GM21528 (cell line): ENCODE data around the gene CATSPER3.
"Not testable (repeated sequence)": the region's sequence is repeated elsewhere in the genome, so short reads cannot be mapped to it uniquely, and the experiment has no call there.

Source experiments
- ATAC-seq: cut with Tn5 transposase; IDR thresholded peaks from one replicate; pipeline ENCODE4 v1.9.1; 2021; ENCODE audit warnings: mild to moderate bottlenecking, moderate library complexity; ENCODE audit not compliant: unreplicated experiment, low FRiP score

CATSPER3 gene

GRCh38 chr5:134969166-134969565, 1.5 kb downstream of the CATSPER3 start:
- ATAC-seq, result no peak

DNA sequence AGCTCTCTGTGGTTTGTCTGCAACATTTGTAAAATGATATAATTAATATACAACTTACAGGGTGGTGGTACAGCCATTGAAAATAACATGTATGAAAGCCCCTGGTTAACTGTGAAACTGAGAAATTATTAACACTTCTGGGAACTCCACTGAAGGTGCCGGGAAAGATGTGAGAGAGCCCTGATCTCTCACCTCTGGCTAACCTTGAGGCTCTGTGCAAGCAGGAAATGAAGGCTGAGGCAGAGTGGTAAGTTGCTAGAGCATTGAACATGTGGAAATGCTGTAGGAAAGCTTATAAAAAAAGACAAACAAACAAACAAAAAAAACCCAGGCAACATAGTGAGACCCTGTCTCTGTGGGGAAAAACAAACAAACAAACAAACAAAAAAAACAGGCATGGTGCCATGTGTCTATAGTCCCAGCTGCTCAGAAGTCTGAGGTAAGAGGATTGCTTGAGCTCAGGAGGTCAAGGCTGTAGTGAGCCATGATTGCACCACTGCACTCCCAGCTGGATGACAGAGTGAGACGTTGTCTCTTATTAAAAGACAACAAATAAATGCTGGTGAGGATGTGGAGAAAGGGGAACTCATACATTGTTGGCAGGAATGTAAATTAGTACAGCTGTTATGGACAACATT, 7.5 kb downstream of the CATSPER3 start:
- ATAC-seq, result no peak

GRCh38 chr5:134975843-134976242, 8.1 kb downstream of the CATSPER3 start:
- no peak for ATAC-seq

DNA sequence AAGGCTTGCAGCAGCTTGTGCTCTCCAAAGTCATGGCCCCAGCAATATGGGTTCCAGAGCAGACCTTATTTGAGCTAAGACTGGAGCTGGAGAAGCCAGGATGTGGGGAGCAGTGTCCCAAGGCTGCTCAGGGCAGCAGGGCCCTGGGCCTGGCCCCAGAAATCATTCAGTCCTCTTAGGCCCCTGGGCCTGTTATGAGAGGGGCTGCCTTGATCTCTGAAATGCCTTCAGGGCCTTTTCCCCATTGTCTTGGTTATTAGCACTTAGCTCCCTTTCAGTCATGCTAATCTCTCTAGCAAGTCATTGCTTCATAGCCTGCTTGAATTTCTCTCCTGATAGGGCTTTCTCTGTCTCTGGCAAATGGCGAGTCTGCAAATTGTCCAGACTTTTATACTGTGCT, 9.1 kb downstream of the CATSPER3 start:
- ATAC-seq, result no peak

- ATAC-seq, result no peak
Observed at GRCh38 chr5:134979416-134979815, 11.7 kb downstream of the CATSPER3 start.

- no peak for ATAC-seq
Observed at GRCh38 chr5:134982230-134982629, 14.5 kb downstream of the CATSPER3 start.

GRCh38 chr5:134989266-134989830, 21.6 kb downstream of the CATSPER3 start:
- ATAC-seq, result no peak

- not testable (repeated sequence) for ATAC-seq
Observed at GRCh38 chr5:134990183-134990582, 22.5 kb downstream of the CATSPER3 start.

DNA sequence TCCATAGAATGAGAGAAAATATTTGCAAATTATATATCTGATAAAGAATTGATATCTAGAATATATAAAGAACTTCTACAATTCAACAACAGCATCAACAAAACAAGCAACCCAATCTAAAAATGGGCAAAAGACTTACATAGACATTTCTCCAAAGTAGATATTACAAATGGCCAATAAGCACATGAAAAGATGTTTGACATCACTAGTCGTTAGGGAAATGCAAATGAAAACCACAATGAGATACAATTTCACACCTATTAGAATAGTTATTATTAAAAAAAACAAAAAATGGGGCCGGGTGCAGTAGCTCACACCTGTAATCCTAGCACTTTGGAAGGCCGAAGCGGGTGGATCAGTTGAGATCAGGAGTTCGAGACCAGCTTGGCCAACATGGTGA, 24.4 kb downstream of the CATSPER3 start:
- ATAC-seq, result no peak

- ATAC-seq, result no peak
Observed at GRCh38 chr5:134993161-134993560, 25.5 kb downstream of the CATSPER3 start.

- no peak for ATAC-seq
Observed at GRCh38 chr5:134994560-134995156, 27.0 kb downstream of the CATSPER3 start.

DNA sequence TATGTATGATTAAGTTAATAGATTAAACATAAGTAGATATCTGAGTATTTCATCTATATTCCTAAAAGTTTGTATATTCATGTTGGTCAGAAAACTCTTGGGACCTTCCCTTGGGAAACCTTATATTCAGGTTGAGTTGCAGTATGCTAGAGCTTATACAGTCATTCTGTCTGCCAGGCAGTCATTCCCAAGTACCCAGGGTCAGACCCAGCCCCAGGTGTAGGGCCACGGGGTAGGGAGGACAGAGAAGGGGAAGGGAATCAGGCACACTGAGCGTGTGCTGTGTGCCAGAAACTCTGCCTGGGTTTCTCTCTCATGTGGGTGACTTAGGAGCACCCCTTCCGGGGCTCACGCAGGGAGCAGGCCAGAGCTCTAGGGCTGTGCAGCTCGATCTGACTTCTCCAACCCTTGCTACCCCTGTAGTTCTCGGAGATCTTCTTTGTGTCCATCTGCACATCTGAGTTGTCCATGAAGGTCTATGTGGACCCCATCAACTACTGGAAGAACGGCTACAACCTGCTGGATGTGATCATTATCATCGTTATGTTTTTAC, 28.2 kb downstream of the CATSPER3 start:
- ATAC-seq, result no peak

DNA sequence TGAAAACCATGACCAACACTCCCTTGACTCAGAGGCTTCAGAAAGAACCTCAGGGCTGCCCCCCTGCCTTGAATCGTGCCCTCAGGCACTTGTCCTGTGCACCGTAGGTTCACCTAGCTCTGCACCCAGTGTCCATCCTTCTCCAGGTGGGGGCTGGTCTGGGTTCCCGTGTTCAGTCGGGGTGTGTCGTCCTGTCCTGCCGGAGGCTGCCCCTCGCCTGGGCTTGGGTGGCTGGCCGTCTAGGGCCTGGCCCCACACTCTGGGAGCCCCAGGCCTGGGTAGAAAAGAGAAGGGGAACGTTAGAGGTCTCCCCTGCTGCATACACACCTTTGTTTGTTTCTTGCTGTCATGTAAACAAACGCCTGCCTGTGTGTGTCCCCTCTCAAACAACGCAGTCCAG, 29.3 kb downstream of the CATSPER3 start:
- ATAC-seq, result no peak

- not testable (repeated sequence) for ATAC-seq
Observed at GRCh38 chr5:134998068-134998467, 30.4 kb downstream of the CATSPER3 start.

GRCh38 chr5:135004376-135004775, 36.7 kb downstream of the CATSPER3 start:
- no peak for ATAC-seq

DNA sequence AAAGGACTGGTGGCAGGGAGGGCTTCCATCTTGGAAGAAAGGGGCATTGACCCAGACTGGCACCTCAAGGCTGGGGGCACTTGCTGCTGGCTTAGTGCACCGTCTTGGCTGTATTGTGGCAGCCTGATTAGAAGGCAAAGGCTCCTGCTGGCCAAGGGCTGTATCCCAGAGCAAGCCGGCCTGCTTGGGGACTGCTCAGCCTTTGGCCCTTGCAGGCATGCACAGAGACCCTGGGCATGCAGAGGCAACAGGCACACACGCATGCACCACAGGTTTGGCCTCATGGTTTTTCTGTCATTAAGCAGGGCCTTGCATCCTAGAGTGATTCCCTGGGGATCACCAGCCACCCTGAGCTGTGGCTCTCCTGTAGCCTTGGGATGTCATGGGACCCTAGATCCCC, 37.4 kb downstream of the CATSPER3 start:
- no peak for ATAC-seq

DNA sequence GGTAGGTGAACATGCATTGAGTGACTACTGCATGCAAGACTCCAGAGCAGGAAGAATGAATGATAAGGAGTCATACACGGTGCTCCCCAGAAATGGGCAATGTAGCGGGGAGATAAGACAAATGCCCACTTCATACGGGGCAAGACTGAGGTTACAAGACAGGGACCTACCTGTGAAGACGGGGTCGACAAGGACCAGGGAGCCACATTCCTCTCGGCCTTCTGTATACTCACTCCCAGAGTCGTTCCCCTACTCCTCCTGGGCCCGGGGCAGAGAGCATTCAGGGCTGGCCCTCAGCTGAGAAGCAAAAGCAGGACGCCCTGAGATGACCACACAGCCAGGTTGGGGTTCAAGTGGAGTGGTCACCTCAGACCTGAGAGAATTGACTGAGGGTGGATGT, 39.6 kb downstream of the CATSPER3 start:
- no peak for ATAC-seq

GRCh38 chr5:135007749-135008363, 40.1 kb downstream of the CATSPER3 start:
- no peak for ATAC-seq

- ATAC-seq, result no peak
Observed at GRCh38 chr5:135008556-135008955, 40.8 kb downstream of the CATSPER3 start.

DNA sequence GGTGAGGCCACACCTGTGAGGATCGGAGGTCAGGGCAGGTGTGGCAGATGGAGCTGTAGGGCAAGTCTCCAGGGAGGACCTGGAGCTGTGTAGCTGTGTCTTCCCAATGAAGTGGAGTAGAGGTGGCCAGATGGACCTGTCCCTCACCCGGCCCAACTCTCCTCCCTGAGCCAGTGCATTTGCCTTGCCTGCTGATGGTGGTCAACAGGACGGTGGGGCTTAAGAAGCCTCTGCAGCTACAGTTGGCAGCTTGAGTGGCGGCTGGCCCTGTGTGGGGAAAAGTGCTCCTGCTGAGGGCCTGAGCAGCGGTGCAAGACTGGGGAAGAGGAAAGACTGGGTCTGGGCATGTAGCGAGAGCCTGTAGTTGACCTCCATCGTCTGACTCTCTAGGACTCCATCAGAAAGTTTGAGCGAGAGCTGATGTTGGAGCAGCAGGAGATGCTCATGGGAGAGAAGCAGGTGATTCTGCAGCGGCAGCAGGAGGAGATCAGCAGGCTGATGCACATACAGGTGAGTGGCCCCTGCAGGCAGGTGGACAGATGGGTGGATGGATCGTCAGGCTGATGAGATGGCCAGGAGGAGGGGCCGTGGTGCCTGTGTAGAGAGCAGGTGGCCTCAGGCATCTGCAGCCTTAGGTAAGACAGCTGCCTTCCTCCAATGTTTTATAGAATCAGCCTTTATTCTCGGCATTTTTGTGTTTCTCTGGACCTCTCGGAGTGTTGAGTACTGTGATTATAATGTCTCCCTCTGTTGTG, 41.5 kb downstream of the CATSPER3 start:
- no peak for ATAC-seq
